PFSK-1 (cell line): ENCODE data around the gene BRCA2.

ENCODE experiments used
- FOXP2 ChIP-seq: optimal IDR thresholded peaks from 2 replicates; pipeline ENCODE3; 2011; ENCODE audit warnings: borderline replicate concordance, control low read depth, inconsistent platforms; ENCODE audit not compliant: insufficient read depth; ENCODE audit errors: extremely low read length, extremely low read depth
- POLR2AphosphoS5 ChIP-seq: IDR thresholded peaks from 2 replicates; pipeline ENCODE4 v1.6.1; 2012; ENCODE audit warnings: low read depth, mild to moderate bottlenecking, control low read depth, low read length, moderate library complexity
- SIN3A ChIP-seq: IDR thresholded peaks from 2 replicates; pipeline ENCODE4 v1.6.1; 2012; ENCODE audit warnings: mild to moderate bottlenecking, low read length, moderate library complexity, borderline replicate concordance; ENCODE audit not compliant: insufficient read depth
- TAF1 ChIP-seq: IDR thresholded peaks from 2 replicates; pipeline ENCODE4 v1.6.1; 2012; ENCODE audit warnings: low read length, control low read depth, borderline replicate concordance; ENCODE audit not compliant: insufficient read depth
- TF ChIP-seq, protein P1 (sequence below), 2 experiments: IDR thresholded peaks; 2 replicates each; pipeline versions ENCODE4 v1.6.1 to v1.8.0; 2011 to 2012; ENCODE audit warnings: low read depth in 2 of 2, low read length in 2 of 2, control low read depth in 1 of 2, inconsistent platforms in 1 of 2, mild to moderate bottlenecking in 1 of 2, moderate library complexity in 1 of 2; ENCODE audit not compliant: insufficient read depth in 1 of 2

The BRCA2 gene

GRCh38 chr13:32390484-32390883, 75.2 kb downstream of the BRCA2 start:
- TF ChIP-seq, protein P1, sequence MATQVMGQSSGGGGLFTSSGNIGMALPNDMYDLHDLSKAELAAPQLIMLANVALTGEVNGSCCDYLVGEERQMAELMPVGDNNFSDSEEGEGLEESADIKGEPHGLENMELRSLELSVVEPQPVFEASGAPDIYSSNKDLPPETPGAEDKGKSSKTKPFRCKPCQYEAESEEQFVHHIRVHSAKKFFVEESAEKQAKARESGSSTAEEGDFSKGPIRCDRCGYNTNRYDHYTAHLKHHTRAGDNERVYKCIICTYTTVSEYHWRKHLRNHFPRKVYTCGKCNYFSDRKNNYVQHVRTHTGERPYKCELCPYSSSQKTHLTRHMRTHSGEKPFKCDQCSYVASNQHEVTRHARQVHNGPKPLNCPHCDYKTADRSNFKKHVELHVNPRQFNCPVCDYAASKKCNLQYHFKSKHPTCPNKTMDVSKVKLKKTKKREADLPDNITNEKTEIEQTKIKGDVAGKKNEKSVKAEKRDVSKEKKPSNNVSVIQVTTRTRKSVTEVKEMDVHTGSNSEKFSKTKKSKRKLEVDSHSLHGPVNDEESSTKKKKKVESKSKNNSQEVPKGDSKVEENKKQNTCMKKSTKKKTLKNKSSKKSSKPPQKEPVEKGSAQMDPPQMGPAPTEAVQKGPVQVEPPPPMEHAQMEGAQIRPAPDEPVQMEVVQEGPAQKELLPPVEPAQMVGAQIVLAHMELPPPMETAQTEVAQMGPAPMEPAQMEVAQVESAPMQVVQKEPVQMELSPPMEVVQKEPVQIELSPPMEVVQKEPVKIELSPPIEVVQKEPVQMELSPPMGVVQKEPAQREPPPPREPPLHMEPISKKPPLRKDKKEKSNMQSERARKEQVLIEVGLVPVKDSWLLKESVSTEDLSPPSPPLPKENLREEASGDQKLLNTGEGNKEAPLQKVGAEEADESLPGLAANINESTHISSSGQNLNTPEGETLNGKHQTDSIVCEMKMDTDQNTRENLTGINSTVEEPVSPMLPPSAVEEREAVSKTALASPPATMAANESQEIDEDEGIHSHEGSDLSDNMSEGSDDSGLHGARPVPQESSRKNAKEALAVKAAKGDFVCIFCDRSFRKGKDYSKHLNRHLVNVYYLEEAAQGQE (IDR thresholded peaks at IDR 0.05; ENCODE audit: insufficient read depth in 1 of 2, low read depth in 2 of 2, low read length in 2 of 2), result no peak
- TF ChIP-seq TAF1, result no peak
- no peak for TF ChIP-seq FOXP2
- TF ChIP-seq SIN3A, result no peak
- TF ChIP-seq POLR2AphosphoS5, result no peak

GRCh38 chr13:32391101-32391619, 75.9 kb downstream of the BRCA2 start:
- TF ChIP-seq SIN3A, result no peak
- TF ChIP-seq, protein P1 (IDR thresholded peaks at IDR 0.05; ENCODE audit: insufficient read depth in 1 of 2, low read depth in 2 of 2, low read length in 2 of 2), result no peak
- no peak for TF ChIP-seq TAF1
- TF ChIP-seq POLR2AphosphoS5, result no peak
- no peak for TF ChIP-seq FOXP2

GRCh38 chr13:32403108-32403507, 87.8 kb downstream of the BRCA2 start:
- no peak for TF ChIP-seq FOXP2
- TF ChIP-seq SIN3A, result no peak

DNA sequence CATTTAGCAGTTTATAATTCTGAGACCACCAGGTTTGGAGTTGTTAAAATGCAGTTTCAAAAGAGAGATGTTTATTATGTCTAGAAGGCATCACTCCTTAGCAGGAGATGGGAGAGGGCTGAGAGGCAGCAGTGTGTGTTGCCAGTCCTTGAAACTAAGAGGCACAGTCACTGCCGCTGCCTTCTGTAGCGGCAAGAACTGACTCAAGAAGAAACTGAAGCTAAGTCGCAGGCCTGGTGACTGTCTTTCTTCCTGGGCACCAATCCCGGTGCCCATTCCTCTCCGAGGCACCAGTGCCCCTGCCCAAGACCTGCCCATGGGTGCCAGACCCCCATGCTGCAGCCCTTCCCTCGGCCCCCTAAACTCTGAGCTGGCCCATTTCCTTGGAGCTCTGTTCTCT, 92.5 kb downstream of the BRCA2 start:
- no peak for TF ChIP-seq POLR2AphosphoS5

DNA sequence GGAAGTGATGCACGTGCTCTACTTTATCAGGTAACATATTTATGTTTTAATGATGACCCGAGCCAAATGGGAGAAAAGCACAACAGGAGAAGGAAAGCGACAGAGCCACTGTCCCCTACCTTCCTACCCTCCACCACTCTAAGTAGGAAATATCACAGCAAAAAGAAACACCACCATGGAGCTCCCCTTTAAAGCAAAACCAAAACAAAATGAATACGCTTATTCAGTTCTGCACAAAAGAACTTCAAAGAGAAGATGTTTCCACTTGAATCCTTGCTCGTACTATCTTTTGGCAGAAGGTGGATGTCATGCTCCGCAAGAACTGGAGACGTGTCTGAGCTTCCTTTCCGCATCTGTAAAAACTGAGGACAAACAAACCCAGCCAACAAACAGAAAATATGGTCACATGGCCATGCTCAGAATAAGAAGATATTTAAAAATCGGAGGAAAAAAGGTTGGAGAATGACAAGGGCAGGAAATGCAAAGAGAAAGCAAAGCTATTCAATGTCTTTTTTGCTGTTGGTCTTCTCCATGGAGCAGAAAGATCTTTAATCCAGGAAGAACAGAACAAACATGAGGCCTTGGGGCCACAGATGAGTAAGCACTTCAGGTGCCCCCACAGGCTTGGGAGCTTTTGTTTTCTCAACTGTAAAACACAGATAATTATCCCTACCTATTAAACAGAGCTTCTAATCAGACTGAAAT, 93.1 kb downstream of the BRCA2 start:
- TF ChIP-seq, protein P1 (IDR thresholded peaks at IDR 0.05; ENCODE audit: insufficient read depth in 1 of 2, low read depth in 2 of 2, low read length in 2 of 2), result no peak
- TF ChIP-seq TAF1, result no peak
- no peak for TF ChIP-seq SIN3A
- no peak for TF ChIP-seq POLR2AphosphoS5

DNA sequence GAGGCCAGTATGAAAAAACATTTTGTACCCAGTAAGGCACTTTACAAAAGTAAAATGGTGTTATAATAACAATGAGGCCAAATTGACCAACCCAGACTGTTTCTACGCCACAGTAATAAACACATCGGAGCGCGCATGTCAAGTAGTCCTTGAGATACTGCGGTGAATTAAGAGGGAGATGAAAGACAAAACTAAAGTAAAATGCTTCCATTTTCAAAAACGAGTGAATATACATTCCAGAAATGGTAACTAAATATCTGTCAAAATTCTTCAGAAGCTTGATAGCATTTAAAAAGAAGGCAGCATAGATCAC, 93.6 kb downstream of the BRCA2 start:
- no peak for TF ChIP-seq FOXP2
- TF ChIP-seq, protein P1 (IDR thresholded peaks at IDR 0.05; ENCODE audit: insufficient read depth in 1 of 2, low read depth in 2 of 2, low read length in 2 of 2), result no peak
- no peak for TF ChIP-seq POLR2AphosphoS5
- TF ChIP-seq SIN3A, result no peak
- no peak for TF ChIP-seq TAF1
